Embryonic facial prominence (tissue), 1 donor: ENCODE results near the gene DTWD2.
A peak's percentile ranks its signal among the peaks of the same experiment; 100 is the strongest.

Experiments used
- DNase-seq: peaks from one replicate; pipeline ENCODE4 v3.0.0-alpha.2; 2016; ENCODE audit errors: extremely low spot score

Gene DTWD2, protein sequence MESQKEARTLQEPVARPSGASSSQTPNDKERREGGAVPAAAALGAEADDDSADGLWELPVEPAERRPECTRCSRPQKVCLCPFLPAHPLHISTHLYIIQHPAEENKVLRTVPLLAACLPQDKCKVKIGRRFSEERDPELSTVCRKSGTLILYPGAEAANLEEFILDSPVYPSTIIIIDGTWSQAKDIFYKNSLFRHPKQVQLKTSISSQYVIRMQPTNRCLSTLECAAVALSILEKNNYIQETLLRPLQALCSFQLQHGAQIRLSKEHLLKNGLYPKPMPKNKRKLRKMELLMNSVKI

DNA sequence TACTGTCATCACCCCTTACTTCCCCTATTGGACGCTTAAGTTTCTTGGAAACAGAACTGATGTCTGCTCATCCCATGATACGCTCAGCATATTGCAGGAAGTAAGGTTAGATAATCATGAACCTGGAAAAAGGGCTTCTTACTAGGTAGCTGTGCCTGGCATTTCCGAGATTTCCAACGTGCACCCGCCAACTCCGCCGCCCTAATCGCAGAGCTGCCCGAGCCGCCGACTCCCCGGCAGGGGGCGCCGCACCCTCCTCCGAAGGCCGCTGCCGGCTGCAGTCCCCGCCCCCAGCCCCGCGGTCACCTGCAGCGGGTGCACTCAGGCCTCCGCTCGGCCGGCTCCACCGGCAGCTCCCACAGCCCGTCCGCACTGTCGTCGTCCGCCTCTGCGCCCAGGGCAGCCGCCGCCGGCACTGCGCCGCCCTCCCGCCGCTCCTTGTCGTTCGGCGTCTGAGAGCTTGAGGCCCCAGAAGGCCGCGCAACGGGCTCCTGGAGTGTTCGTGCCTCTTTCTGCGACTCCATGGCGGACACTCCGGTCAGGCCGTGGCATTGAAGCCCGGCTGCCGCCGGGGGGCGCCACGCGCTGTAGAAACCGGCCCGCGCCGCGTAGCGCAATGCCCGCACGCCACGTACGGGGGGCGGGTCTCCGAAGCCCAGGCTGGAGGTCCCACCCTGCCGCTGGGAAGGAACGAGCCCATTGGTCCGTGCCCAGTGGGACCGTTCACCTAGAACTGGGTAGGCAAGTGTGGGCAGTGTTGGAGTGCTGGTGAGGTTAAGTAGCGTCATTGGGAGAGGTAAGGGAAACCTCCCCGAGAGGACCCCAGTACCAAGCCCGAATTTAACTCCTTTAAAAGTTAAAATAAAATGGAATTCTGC lies at the start of gene DTWD2:
Gene DTWD2 (minus strand): TSS at position 560 of the 878 bp plus-strand sequence. CDS start 36 bp downstream, at position 524.
- DNase-seq = peak; percentile 77

DNA sequence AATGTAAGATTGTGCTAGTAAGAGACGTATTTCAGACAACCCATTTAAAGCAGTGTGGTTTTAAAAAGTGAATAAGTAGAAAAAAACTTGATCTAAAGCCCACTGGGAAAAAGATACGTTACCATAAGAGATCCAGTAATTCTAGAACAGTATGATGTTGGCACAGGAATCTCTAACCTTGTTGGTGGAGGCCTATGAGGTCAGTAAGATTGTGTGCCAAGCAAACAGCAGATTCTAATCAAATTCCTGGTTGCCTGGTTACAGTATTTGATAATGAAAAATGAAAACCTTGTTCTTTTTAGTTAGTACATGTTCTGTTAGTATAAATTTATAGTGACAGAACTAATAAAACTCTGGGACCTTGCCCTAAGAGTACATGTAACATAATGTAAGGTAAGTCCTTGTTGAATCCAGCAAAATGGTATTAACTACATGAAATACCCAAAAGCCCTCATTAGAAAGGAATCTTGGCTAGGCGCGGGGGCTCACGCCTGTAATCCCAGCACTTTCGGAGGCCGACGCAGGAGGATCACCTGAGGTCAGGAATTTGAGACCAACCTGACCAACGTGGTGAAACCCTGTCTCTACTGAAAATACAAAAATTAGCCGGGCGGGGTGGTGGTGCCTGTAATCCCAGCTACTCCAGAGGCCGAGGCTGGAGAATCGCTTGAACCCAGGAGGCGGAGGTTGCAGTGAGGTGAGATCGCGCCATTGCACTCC lies 49.3 kb upstream of the DTWD2 start:
- peak; percentile 28 for DNase-seq

DNA sequence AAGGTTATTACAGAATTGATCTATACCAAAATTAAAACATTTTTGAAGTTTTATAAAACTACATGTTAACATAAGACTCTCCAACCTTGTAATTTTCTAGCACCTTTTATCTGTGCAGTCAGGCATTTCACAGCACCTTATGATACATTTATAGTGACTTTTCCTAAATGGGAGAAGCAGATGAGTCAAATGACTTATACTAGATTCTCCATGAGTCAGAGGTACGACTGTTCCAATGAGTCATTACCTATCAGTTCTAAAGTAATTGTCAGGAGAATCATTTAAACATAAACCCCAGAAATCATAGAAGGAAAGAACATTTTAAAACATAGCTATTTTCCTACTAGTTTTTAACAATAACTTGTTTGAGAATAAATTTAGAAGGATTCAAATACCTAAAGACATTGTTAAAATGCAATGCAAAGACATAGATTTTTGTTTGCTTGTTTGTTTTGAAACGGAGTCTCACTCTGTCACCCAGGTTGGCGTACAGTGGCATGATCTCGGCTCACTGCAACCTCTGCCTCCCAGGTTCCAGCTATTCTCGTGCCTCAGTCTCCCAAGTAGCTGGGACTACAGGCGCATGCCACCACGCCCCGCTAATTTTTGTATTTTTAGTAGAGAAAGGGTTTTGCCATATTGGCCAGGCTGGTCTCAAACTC lies 47.9 kb upstream of the DTWD2 start:
- DNase-seq = no peak

DNA sequence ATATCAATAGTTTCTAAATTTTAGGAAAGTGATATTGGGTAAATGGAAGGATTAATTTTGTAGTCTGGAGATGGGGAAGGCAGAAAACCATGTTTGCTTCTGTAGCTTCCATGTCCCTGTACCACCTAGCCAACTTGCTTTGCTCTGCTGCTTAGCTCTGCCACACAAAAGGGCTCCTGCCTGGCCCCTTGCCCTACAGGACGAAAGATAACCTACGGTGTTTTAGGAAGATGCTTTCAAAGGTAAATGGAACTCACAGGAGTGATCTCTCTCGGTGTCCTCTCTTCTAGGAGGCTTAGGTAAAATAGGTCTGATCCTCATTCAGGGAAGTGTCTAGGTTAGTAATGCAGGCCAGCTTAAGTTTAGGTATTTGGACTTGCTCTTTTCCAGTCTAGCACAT lies 44.8 kb upstream of the DTWD2 start:
- no peak for DNase-seq

DNA sequence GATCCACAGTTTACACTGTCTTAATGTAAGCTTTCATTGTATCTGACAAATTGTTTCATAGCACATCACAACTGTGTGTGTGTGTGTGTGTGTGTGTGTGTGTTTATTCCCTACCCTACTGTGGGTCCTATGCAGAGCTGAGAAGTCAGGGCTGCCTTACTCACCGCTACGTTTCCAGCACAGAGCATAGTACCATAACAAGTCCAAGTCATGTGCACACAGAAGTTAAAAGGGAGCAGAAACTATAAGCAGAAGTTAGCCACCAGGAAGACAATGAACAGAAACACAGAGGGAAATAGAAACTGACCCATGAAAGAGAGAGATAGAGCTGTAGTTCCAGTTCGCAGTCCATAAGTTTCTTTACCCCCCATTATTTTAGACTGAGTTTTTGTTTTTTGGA lies 44.3 kb upstream of the DTWD2 start:
- no peak for DNase-seq

DNA sequence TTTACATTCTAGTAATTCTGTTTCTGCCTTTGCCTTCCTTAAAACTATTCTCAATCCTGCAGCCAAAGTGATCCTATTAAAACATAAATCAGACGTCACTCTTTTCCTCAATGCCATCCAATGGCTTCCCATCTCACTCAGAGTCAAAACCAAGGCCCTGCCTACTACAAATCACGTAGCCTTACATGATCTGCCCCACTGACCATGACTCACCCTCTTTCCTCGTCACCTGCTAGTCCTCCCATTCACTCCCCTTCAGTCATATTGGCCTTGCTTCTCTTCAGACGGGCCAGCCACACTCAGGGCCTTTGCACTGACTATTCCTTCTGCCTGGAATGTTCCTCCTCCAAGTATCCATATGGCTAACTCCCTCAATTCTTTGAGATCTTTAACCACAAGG lies 43.6 kb upstream of the DTWD2 start:
- DNase-seq = no peak

DNA sequence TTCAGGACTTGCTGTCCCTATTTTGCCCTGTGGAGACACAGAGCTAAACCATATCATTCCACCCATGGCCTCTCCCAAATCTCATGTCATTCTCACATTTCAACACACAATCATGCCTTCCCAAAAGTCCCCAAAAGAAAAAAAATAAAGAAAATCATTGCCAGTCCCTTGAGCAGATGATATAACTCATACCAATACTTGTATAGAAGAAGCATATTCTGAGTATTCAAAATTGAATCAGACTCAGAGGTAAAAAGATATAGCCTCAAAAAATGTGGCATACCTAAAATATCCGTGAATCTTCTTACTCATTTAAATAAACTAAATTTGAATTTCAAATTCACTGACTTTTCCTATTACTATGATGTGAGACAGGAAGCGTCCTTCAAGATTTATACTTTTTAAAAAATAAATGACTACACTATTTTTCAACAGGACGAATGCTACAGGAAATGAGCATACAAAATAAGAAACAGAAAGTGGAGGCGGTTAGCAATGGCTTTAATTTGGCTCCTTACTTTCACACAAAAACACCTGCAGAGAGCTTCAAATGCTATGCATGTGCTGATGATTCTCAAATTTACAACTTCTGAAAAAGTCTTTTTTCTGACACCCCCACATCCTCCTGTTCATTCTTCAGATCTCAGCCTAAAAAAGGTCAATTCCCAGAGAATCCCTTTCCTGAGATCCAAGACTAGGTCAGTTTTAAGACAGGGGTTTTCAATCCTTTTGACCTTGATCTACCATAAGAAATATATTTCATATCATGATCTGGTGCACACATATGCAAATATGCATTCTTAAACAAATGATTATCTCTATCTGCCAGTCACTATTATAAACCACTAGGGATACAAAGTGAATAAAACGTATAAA lies 42.9 kb upstream of the DTWD2 start:
- no peak for DNase-seq

DNA sequence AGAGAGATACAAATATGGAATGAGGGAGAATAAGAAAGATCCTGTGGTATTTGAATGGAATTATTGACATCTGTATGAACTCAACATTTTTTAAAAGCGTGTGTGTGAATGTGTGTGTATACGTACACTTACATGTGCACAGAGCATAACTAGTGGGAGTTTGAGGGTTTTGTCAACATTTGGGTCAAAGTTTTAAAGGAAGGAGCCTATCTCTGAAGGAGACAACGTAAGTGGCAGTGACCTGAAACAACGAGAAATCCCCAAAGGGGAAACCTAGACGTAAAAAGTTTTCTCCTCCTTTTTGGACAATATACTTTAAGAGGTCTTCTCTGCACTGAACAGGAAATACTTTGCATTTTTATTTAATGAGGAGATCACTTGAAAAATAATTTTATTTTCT lies 40.2 kb upstream of the DTWD2 start:
- DNase-seq = no peak

DNA sequence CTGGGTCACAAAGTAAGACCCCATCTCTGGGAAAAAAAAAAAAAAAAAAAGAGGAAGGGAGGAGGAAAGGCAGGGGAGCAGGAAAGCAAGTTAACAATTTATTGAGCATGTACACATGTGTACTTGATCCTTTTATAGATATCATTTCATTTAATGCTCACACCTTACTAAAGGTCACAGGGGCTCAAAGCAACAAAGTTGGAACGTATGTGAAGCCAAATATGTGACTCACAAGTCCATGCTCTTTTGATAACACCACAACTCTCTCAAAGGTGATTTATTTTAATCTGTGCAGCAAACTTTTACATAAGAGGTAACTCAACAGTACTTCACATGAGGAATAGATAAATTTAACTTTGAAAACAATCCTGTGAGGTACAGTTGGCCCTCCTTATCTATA lies 34.4 kb upstream of the DTWD2 start:
- no peak for DNase-seq

DNA sequence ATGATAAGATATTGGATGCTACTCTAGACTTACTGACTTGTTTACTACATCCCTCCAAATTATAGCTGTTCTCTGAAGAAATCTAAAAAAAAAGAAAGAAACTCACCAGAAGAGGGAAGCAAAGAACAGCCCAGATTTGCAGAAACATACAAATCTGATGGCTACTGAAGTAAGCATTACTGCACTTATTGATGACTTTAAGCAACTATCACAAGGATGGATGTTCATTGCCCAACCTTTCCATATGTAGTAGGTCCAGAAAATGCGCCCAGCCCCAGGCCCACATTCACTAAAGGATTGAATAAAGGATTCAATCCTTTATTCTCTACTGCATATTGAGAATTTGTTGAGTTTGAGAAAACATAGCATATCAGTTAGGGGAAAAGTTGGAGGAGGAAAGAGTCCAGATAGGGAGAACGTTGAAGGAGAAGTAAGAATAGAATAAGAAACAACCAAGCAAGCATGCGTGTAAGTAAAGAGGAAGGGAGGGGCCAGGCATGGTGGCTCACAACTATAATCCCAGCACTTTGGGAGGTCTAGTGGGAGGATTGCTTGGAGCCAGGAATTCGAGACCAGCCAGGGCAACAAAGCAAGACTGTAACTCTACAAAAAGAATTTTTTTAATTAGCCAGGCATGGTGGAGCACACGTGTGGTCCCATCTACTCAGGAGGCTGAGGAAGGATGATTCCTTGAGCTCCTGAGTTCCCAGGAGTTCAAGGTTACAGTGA lies 33.8 kb upstream of the DTWD2 start:
- DNase-seq = no peak

DNA sequence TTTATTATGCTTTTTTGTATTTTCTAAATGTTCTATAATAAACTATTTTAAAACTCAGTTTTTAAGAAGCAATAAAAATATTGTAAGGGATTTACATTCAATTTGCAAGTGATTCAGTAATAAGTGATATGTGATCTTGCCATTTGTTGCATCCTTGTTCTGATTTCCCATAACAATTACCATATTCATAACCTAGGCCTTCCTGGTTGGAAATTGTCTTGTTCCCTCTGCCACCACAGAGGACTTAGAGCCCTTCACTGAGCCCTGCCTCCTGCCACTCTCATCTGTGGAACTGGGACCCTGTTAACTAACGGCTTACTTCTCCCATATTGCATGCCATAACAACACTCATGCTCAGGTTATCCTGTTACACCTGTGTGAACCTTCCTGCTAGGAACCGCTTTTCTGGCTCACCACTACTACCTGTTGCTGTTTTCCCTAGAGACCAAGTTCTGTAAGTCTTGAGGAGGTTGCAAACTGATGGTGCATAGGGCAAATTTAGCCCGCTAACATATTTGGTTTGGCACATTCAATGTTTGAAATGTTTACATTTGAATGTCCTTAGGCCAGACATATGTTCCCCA lies 32.9 kb upstream of the DTWD2 start:
- DNase-seq = no peak

DNA sequence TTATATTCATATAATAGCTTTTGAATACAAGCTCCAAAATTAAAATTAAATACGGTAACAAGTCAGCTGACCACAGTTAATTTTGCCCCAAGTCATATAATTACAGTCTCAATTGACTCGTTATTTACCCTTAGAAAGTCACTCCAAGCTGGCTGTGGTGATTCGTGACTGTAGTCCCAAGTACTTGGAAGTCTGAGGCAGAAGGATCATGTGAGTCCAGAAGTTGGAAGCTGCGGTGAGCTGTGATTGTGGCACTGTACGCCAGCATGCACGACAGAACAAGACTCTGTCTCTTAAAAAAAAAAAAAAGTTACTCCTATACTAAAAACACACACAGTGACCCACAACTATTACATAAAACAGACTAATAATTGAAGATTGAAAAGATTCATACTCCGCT lies 31.6 kb upstream of the DTWD2 start:
- DNase-seq = no peak

DNA sequence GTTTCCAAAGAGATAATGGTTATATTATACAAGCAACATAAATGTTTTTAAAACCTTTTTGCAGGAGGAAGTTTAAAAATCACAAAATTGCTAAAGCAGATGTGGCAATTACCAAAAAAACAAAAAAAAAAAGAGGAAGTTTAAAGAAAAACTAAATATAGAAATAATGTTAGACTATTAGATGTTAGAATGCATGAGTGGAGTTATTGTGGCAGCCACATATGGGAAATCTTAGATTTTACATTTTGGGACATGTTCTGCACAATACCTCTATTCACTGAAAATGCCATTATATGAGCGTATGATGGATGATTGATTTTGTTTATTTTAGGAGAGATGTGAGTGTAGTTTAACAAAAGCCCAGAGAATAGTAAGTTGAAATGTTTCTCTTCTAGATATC lies 31.2 kb upstream of the DTWD2 start:
- DNase-seq = no peak

DNA sequence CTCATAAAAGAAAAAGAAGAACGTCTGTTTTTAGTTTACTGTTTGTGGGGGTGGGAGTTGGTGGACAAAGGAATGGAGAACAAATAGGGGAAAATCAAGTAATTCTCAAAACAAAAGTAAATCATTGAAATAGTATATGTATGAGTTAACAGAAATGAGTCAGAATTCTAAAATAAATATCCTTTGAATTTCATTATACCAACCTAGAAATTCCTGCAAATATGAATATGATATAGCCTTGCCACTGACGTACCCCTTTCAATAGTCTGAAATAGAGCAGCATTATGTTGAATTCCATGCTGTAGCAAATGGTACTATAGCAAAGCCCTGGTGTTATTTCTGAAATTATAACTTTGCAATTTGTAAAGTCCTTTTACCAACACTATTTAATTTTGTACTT lies 29.6 kb upstream of the DTWD2 start:
- DNase-seq = no peak

DNA sequence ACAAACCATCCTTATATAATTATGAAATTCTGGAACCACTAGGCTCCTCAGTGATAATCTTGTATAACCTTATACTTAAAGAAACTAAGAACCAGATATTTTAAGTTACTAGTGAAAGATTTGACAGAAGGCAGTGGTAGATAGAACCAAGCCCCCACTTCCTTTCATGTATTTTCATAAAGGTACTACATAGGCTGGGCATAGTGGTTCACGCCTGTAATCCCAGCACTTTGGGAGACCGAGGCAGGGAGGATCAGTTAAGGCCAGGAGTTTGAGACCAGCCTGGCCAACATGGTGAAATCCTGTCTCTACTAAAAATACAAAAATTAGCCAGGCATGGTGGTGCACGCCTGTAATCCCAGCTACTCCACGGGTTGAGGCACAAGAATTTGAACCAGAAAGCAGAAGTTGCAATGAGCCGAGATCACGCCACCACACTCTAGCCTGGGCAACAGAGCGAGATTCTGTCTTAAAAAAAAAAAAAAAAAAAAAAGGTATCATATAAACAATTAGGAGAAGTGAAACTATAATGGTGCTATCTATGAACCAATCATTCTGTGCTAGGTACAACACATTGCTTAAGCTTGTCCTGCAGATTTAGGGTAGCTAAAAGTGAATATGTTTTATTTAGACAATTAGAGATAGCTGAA lies 27.9 kb upstream of the DTWD2 start:
- DNase-seq = no peak

DNA sequence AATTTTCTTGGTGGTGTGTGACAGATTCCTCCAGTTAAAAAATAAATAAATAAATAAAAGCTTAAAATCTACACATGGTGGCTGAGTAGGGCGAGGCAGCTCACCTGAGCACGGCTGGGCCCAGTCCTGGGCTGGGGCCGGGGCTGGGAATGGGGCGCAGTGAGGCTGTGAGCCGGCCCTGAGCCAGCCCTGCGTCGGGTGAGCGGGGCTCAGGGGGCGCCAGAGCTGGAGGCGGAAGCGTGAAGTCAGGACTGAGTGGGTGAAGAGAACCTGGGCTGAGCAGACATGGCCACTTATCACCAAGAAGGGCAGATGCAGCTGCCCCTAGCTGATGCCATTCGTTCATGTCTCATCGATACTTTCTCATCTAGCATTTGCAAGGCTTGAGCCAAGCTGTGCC lies 22.8 kb upstream of the DTWD2 start:
- no peak for DNase-seq

DNA sequence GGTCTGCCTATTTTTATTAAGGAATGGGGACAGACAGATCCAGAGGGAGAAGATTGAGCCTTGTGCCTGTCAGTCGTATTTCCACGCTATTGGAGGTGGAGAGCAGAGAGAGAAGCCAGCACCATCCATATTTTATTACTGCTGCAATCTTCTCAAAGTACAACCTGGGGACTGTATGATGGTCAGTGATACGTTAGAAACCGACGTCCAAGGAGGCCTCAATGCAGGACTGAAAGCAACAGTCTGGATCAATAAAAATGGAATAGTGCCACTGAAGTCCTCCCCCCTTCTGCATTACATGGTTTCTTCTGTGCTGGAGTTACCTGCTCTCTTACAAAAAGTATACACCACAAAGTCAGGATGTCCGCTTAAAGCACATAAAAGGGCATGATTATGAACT lies 21.9 kb upstream of the DTWD2 start:
- DNase-seq = no peak

DNA sequence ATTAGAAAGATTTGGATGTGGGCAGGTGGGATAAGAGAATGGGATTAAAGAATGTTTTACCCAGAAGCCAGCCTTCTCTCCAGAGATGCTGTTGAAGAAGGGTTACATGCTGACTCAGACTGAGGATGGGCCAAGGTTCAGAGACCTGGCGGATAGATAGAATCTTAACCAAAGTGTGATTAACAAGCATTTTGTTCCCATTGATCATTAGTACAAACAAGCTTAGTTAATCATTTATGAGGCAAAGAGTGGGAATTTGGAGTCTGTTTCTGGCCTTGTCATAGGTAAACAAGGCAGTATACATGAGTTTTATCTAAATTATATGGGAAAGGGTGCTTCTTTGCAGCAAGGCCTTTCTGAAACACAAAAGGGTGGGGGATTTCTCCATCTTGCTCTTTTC lies 20.8 kb upstream of the DTWD2 start:
- DNase-seq = no peak

DNA sequence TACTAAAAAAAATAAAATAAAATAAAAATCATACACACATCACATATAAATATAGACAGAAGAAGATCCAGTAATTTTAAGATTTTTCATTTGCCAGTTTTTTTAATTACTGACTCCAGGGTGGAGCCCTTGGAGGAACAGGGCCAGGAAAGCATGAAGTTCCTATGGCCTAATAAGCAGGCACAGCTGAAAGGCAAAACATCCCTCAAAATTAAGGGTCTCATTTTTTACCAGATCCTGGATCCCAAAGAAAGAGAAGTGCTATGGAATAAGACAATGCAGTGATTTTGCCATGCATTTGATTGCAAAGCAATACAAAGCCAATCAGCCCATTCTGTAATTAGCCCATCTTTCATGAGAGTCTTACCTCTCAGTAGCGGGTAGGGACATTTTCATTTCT lies 11.3 kb upstream of the DTWD2 start:
- no peak for DNase-seq
